HepG2 (cell line): Measurements from ENCODE around the gene EIF1. TPM values are rescaled to one million over a fixed set of nuclear protein-coding genes. Genes with fewer than 3 reads are reported as not detected.

Experiments
- AKNA ChIP-seq: sonication (generic); formaldehyde crosslinking; IDR thresholded peaks from 2 replicates; pipeline ENCODE4 v1.4.0; 2020; ENCODE audit warnings: missing genetic modification reagents, borderline replicate concordance
- CSRNP1 ChIP-seq: sonication (generic); formaldehyde crosslinking; IDR thresholded peaks from 2 replicates; pipeline ENCODE4 v1.8.1; 2023; ENCODE audit warnings: mild to moderate bottlenecking, missing genetic modification reagents
- HDAC1 ChIP-seq: sonication (generic); formaldehyde crosslinking; IDR thresholded peaks from 2 replicates; pipeline ENCODE4 v1.5.1; 2020; ENCODE audit warnings: mild to moderate bottlenecking, missing genetic modification reagents
- HNRNPL ChIP-seq: fragments of 200-400 bp; formaldehyde crosslinking; IDR thresholded peaks from 2 replicates; pipeline ENCODE4 v1.6.1; 2017; ENCODE audit warnings: mild to moderate bottlenecking, low read depth, low read length
- MIER2 ChIP-seq: IDR thresholded peaks from 2 replicates; pipeline ENCODE4 v1.6.1; 2016; ENCODE audit warnings: missing biosample characterization, missing genetic modification reagents
- RBFOX2 ChIP-seq: fragments of 200-400 bp; formaldehyde crosslinking; IDR thresholded peaks from 2 replicates; pipeline ENCODE4 v1.6.1; 2017; ENCODE audit warnings: low read depth, mild to moderate bottlenecking, low read length
- SNRNP70 ChIP-seq: fragments of 200-400 bp; formaldehyde crosslinking; IDR thresholded peaks from 2 replicates; pipeline ENCODE4 v1.6.1; 2017; ENCODE audit warnings: mild to moderate bottlenecking, low read depth, low read length, moderate library complexity
- TFDP2 ChIP-seq: sonication (generic); formaldehyde crosslinking; IDR thresholded peaks from 2 replicates; pipeline ENCODE4 v1.4.0; 2020; ENCODE audit warnings: missing genetic modification reagents
- ZFP1 ChIP-seq: IDR thresholded peaks from 2 replicates; pipeline ENCODE4 v1.6.1; 2016
- ZNF292 ChIP-seq: sonication (generic); formaldehyde crosslinking; IDR thresholded peaks from 2 replicates; pipeline ENCODE4 v1.8.1; 2022; ENCODE audit warnings: mild to moderate bottlenecking, low read depth, missing genetic modification reagents, borderline replicate concordance
- ZNF30 ChIP-seq: sonication (generic); formaldehyde crosslinking; IDR thresholded peaks from 2 replicates; pipeline ENCODE4 v1.5.0; 2020; ENCODE audit warnings: mild to moderate bottlenecking, missing genetic modification reagents
- ZNF468 ChIP-seq: sonication (generic); formaldehyde crosslinking; IDR thresholded peaks from 2 replicates; pipeline ENCODE4 v1.8.0; 2022; ENCODE audit warnings: mild to moderate bottlenecking, moderate library complexity, missing genetic modification reagents
- ZNF546 ChIP-seq: sonication (generic); formaldehyde crosslinking; conservative IDR thresholded peaks from 2 replicates; pipeline ENCODE4 v1.8.1; 2023; ENCODE audit warnings: mild to moderate bottlenecking, missing genetic modification reagents
- ZNF781 ChIP-seq: sonication (generic); formaldehyde crosslinking; IDR thresholded peaks from 2 replicates; pipeline ENCODE4 v1.5.1; 2020; ENCODE audit warnings: borderline replicate concordance, mild to moderate bottlenecking, missing genetic modification reagents; ENCODE audit errors: not compliant biosample characterization
- ZNF782 ChIP-seq: sonication (generic); formaldehyde crosslinking; IDR thresholded peaks from 2 replicates; pipeline ENCODE4 v1.4.0; 2020; ENCODE audit warnings: missing genetic modification reagents, mild to moderate bottlenecking, borderline replicate concordance
- ZSCAN22 ChIP-seq: sonication (generic); formaldehyde crosslinking; IDR thresholded peaks from 2 replicates; pipeline ENCODE4 v1.4.0; 2020; ENCODE audit warnings: mild to moderate bottlenecking, missing genetic modification reagents
- ZSCAN5A ChIP-seq: sonication (generic); formaldehyde crosslinking; IDR thresholded peaks from 2 replicates; pipeline ENCODE4 v1.8.0; 2022; ENCODE audit warnings: mild to moderate bottlenecking, missing genetic modification reagents, borderline replicate concordance
- polyA plus RNA-seq, 8 experiments: library from polyadenylated mRNA; depleted of rRNA in 3 of 8; stranded (reverse) in 7 of 8; unstranded in 1 of 8; fragments of >200 nt; fragmentation: Illumina TruSeq in 4 of 8; extraction: Trizol in 4 of 8; gene quantifications; 2 replicates each; pipeline versions ENCODE4 v1.2.1 to v1.2.3, GENCODE V29; 2011 to 2016; ENCODE audit warnings: low read depth in 4 of 8, missing spikeins in 1 of 8, mixed read lengths in 1 of 8; ENCODE audit not compliant: insufficient read depth in 1 of 8
- total RNA-seq, 5 experiments: library from RNA; depleted of rRNA; stranded (reverse); fragments of >200 nt; fragmentation: Illumina TruSeq; extraction: Trizol; gene quantifications; 2 replicates each; pipeline ENCODE4 v1.2.3, GENCODE V29; 2016; ENCODE audit warnings: low read depth in 1 of 5

Gene EIF1
- total and polyA plus RNA-seq, 2 of the 13 experiments (the other 11 are each of a cell fraction or from before 2014, with no cell fraction given): 147 to 517 TPM

- 0 out of 2 replicates have a peak, but pooled peaks have one; percentile 12 for TF ChIP-seq ZSCAN5A (CRISPR knock-in tag)
- peak; percentile 35; the same call in 1 of the 2 replicates for TF ChIP-seq ZNF292 (CRISPR knock-in tag)
- peak; percentile 77 for TF ChIP-seq RBFOX2
- peak; percentile 34 for TF ChIP-seq ZNF781 (CRISPR knock-in tag)
- TF ChIP-seq HNRNPL: peak; percentile 49; the same call in 1 of the 2 replicates
- TF ChIP-seq ZSCAN22 (CRISPR knock-in tag): no peak
- peak; percentile 68 for TF ChIP-seq HDAC1 (CRISPR knock-in tag)
- 0 out of 2 replicates have a peak, but pooled peaks have one; percentile 38 for TF ChIP-seq MIER2
- TF ChIP-seq ZNF782 (CRISPR knock-in tag): peak; percentile 37; the same call in 1 of the 2 replicates
- TF ChIP-seq ZNF546 (CRISPR knock-in tag): peak; percentile 40
- TF ChIP-seq ZNF30 (CRISPR knock-in tag): no peak
- TF ChIP-seq ZFP1 (CRISPR knock-in tag): 0 out of 2 replicates have a peak, but pooled peaks have one; percentile 30
- no peak for TF ChIP-seq AKNA (CRISPR knock-in tag)
- no peak for TF ChIP-seq ZNF468 (CRISPR knock-in tag)
- 0 out of 2 replicates have a peak, but pooled peaks have one; percentile 67 for TF ChIP-seq CSRNP1
- TF ChIP-seq SNRNP70: no peak
- TF ChIP-seq TFDP2 (CRISPR knock-in tag): peak; percentile 36; the same call in 1 of the 2 replicates
Measured at GRCh38 chr17:41665566-41666236, 23.0 kb upstream of the EIF1 start (continued).
